ENCODE measurements around the gene PRKCA.

The PRKCA gene

DNA sequence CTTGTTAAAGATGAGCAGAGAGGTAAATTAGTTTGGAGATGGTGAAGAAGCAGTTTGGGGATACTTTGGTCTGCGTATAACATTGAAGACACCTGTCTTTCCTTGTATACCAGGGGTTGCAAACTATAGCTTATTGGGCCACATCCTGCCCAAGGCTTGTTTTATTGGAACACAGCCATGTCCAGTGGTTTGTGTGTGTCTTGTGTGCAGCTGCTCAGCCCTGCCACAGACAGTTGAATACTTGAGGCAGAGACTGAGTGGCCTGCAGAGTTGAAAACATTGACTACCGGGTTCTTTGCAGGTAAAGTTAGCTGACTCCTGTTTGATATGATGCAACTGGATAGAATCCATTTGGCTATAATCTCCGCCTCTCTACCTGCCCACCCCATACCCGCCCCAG is 224.4 kb downstream of the PRKCA start:
- Histone ChIP-seq H3K9me2 (replicated peaks; ENCODE audit: control insufficient read depth, low read length) (no peaks in the 10 kb centered on the region), H3K36me3 (ENCODE audit: control insufficient read depth, low read length) (no peaks in the 10 kb centered on the region), H3K9me3 (ENCODE audit: control insufficient read depth, insufficient read depth, low read length) (no peaks in the 10 kb centered on the region), H4K20me1 (ENCODE audit: control insufficient read depth, insufficient read depth, low read depth, low read length) (no peaks in the 10 kb centered on the region), H3K27me3 (ENCODE audit: control insufficient read depth, low read length) (no peaks in the 10 kb centered on the region), H3K4me2 (ENCODE audit: low read length) (no peak overlapping the region), H3K79me2 (ENCODE audit: control insufficient read depth, low read length) (no peaks in the 10 kb centered on the region), H3K27ac (ENCODE audit: low read depth, low read length) (no peak overlapping the region), H3K4me3 (ENCODE audit: low read length) (no peak overlapping the region), H3F3A (ENCODE audit: control insufficient read depth, insufficient read depth) (no peaks in the 10 kb centered on the region), H3K4me1 (ENCODE audit: control insufficient read depth, low read length) (no peaks in the 10 kb centered on the region)
- TF ChIP-seq EZH2phosphoT487 (IDR thresholded peaks at IDR 0.05; ENCODE audit: borderline replicate concordance, low read length): no peak
- TF ChIP-seq, protein P1, sequence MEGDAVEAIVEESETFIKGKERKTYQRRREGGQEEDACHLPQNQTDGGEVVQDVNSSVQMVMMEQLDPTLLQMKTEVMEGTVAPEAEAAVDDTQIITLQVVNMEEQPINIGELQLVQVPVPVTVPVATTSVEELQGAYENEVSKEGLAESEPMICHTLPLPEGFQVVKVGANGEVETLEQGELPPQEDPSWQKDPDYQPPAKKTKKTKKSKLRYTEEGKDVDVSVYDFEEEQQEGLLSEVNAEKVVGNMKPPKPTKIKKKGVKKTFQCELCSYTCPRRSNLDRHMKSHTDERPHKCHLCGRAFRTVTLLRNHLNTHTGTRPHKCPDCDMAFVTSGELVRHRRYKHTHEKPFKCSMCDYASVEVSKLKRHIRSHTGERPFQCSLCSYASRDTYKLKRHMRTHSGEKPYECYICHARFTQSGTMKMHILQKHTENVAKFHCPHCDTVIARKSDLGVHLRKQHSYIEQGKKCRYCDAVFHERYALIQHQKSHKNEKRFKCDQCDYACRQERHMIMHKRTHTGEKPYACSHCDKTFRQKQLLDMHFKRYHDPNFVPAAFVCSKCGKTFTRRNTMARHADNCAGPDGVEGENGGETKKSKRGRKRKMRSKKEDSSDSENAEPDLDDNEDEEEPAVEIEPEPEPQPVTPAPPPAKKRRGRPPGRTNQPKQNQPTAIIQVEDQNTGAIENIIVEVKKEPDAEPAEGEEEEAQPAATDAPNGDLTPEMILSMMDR (IDR thresholded peaks at IDR 0.05; ENCODE audit: low read depth, low read length, poor library complexity, severe bottlenecking): no peak

GRCh38 chr17:66527335-66527734 is 224.9 kb downstream of the PRKCA start:
- no peak for TF ChIP-seq EZH2phosphoT487 (IDR thresholded peaks at IDR 0.05; ENCODE audit: borderline replicate concordance, low read length)
- TF ChIP-seq, protein P1 (IDR thresholded peaks at IDR 0.05; ENCODE audit: low read depth, low read length, poor library complexity, severe bottlenecking): no peak
- Histone ChIP-seq H3K27me3 (ENCODE audit: control insufficient read depth, low read length) (no peaks in the 10 kb centered on the region), H3K4me2 (ENCODE audit: low read length) (no peak overlapping the region), H3K9me3 (ENCODE audit: control insufficient read depth, insufficient read depth, low read length) (no peaks in the 10 kb centered on the region), H3K4me1 (ENCODE audit: control insufficient read depth, low read length) (no peaks in the 10 kb centered on the region), H3F3A (ENCODE audit: control insufficient read depth, insufficient read depth) (no peaks in the 10 kb centered on the region), H3K27ac (ENCODE audit: low read depth, low read length) (no peak overlapping the region), H3K79me2 (ENCODE audit: control insufficient read depth, low read length) (no peaks in the 10 kb centered on the region), H3K9me2 (replicated peaks; ENCODE audit: control insufficient read depth, low read length) (no peaks in the 10 kb centered on the region), H3K4me3 (ENCODE audit: low read length) (no peak overlapping the region), H4K20me1 (ENCODE audit: control insufficient read depth, insufficient read depth, low read depth, low read length) (no peaks in the 10 kb centered on the region), H3K36me3 (ENCODE audit: control insufficient read depth, low read length) (no peaks in the 10 kb centered on the region)

- no peaks in the 10 kb centered on the region for H3K79me2 ChIP-seq (ENCODE audit: control insufficient read depth, low read length)
- H3K27ac ChIP-seq (ENCODE audit: low read depth, low read length): no peak overlapping the region
- H3K36me3 ChIP-seq (ENCODE audit: control insufficient read depth, low read length): no peaks in the 10 kb centered on the region
- no peak for TF ChIP-seq EZH2phosphoT487 (IDR thresholded peaks at IDR 0.05; ENCODE audit: borderline replicate concordance, low read length)
- TF ChIP-seq, protein P1 (IDR thresholded peaks at IDR 0.05; ENCODE audit: low read depth, low read length, poor library complexity, severe bottlenecking): no peak
- no peaks in the 10 kb centered on the region for H3F3A ChIP-seq (ENCODE audit: control insufficient read depth, insufficient read depth)
- H3K9me3 ChIP-seq (ENCODE audit: control insufficient read depth, insufficient read depth, low read length): no peaks in the 10 kb centered on the region
- no peaks in the 10 kb centered on the region for H4K20me1 ChIP-seq (ENCODE audit: control insufficient read depth, insufficient read depth, low read depth, low read length)
- H3K4me3 ChIP-seq (ENCODE audit: low read length): no peak overlapping the region
- H3K4me2 ChIP-seq (ENCODE audit: low read length): no peak overlapping the region
- H3K27me3 ChIP-seq (ENCODE audit: control insufficient read depth, low read length): no peaks in the 10 kb centered on the region
- peaks cover 8% of the 10 kb centered on the region for H3K4me1 ChIP-seq (ENCODE audit: control insufficient read depth, low read length)
- no peaks in the 10 kb centered on the region for H3K9me2 ChIP-seq (replicated peaks; ENCODE audit: control insufficient read depth, low read length)
Observed at GRCh38 chr17:66531851-66532295, 229.5 kb downstream of the PRKCA start.

All from DOHH2 (cell line).